CD4-positive, alpha-beta T cell treated with Interleukin-4 for 4 hours (primary cell): Measurements from ENCODE around the gene OR51E2.
"Not testable (repeated sequence)": the region's sequence is repeated elsewhere in the genome, so short reads cannot be mapped to it uniquely, and the experiment has no call there.

Experiments used
- DNase-seq: peaks from one replicate; pipeline ENCODE4 v3.0.0-alpha.2; 2020

The OR51E2 gene, protein sequence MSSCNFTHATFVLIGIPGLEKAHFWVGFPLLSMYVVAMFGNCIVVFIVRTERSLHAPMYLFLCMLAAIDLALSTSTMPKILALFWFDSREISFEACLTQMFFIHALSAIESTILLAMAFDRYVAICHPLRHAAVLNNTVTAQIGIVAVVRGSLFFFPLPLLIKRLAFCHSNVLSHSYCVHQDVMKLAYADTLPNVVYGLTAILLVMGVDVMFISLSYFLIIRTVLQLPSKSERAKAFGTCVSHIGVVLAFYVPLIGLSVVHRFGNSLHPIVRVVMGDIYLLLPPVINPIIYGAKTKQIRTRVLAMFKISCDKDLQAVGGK

DNA sequence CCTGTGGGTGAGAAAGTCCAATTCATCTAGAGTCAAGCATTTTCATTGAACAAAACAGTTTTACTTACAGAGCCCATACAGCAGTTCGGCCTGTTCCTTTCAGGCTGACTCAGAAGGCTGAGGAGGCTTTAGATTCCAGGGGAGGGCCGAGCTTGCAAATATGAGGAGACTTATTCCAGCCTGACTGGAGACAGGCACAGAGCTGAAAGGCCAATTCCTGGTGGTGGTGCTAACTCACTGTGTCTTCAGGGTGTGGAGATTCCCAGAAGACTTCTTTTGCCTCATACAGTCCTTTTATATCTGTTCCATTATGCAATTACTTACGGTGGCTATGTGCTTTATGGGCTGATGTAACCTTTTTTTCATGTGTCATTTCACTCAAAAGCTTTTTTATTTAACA lies at the start of gene OR51E2:
TSS of gene OR51E2 (minus strand) at position 269 of the 400 bp plus-strand sequence. CDS start 15,142 bp downstream, outside the sequence.
- no peak for DNase-seq

DNA sequence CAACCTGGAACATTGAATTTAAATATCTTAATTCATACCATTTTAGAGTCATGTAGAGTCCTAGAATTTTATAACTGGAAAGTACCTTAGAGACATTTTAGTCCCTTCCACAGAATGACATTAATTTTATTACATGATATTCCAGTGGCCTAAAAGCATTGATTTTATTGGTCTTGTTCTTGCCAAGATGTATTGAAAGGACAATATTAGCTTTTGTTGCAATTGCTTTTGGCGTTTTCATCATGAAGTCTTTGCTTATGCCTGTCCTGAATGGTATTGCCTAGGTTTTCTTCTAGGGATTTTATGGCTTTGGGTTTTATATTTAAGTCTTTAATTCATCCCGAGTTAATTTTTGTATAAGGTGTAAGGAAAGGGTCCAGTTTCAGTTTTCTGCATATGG lies 43.1 kb upstream of the OR51E2 start:
- no peak for DNase-seq

DNA sequence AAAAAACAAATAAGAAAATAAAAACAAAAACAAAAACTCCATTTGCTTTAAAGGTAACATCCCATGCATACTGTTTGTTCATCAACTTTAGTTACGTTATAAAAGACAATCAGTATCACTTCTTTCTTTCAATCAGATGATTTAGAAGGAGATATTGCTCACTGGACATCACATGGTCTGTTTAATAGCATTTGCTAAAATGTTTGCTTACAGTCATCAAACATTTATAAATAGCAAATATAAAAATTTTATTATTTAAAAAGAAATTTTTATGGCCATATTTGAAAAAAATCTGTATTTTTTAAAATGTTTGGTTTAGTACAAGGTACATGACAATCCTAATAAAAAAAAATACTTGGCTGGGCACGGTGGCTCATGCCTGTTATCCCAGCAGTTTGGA lies 29.5 kb upstream of the OR51E2 start:
- no peak for DNase-seq

DNA sequence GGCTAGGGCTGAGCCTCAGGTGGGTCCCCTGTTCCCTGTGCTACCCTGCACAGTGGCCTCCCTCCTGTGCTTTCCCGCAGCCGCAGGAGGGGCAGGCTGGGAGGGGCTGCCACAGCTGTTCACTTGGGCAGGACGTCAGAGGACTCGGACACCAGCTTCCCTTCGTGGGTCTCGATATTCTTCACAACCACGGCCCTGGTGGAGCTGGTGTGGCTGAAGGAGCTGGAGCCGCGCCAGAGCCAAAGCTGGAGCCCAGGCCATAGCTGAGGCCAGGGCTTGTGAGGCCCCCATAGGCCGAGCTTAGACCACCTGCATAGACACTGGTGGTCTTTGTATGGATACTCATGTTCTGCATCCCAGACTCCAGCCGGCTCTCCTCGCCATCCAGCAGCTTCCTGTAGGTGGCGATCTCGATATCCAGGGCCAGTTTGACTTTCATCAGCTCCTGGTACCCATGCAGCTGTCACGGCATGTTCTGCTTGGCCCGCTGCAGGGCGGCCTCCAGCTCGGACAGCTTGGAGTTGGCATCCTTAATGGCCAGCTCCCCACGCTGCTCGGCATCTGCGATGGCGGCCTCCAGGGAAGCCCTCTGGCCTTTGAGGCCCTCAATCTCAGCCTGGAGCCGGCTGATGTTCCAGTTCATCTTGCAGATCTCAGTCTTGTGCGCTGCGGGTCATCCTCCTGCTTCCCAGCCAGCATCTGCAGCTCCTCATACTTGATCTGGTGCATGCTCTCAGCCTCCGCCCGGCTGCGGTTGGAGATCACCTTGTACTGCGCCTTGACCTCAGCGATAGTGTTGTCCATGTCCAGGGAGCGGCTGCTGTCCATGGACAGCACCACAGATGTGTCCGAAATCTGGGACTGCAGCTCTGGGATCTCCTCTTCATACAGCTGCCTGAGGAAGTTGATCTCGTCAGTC lies 25.2 kb upstream of the OR51E2 start:
- DNase-seq: not testable (repeated sequence)

DNA sequence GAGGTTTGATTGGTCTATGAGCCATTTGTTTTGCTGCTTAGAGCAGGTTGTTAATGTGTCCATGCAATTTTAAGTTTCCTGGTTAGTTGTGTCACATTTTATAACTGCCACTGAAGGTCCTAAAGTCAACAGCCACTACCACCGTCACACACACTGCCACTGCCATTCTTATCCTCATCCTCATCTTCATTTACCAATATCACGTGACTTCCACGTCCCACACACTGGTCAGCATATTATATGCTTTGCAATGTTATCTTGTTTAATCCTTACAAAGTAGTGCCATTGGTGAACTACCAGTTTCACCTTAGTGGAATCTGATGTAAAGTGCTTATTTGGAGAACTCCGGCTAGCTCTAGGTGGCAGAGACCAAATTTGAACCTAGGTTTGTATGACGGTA lies 16.6 kb upstream of the OR51E2 start:
- DNase-seq: no peak

DNA sequence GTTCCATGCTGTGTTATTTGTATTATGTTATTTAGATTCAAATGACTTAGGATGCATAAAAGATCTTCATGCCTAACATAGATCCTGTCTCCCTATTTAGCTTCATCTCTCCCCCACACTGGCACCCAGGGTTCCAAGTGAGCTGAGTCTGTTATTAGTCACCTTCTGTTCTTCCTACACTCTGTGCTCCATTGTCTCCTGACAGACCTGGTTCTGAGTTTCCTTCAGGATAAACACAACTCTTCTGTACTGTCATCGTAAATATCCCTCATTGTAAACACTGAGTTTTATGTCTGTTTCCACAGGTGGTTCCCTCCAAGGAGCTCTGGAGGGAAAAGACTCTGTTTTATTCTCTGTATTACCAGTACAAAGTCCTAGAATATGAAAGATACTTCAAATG lies 15.6 kb upstream of the OR51E2 start:
- DNase-seq: no peak

DNA sequence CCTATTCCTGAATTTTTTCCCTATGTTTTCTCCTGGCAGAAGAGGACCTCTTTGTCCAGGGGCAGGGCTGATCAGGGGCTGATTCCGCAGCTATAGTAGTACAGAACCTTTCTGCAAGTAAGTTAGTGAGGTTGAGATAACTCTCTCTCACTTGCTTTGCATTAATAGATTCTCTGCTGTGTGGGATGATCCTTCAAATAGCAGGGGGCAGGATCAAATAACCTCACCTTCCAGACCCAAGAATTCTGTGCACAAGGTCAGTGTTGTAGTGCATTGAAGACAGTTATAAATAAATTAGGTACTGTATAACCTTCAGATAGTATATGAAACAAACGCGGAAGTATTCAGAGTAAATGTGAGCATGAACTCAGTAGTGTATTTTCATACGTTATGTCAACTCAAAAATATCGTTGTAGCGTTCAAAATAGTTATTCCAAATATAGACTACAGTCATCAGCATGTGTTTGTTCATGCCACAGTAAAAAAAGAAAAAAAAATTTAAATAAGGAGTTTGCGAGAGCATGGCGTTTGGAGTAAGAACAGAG lies 7.2 kb upstream of the OR51E2 start:
- DNase-seq: no peak

DNA sequence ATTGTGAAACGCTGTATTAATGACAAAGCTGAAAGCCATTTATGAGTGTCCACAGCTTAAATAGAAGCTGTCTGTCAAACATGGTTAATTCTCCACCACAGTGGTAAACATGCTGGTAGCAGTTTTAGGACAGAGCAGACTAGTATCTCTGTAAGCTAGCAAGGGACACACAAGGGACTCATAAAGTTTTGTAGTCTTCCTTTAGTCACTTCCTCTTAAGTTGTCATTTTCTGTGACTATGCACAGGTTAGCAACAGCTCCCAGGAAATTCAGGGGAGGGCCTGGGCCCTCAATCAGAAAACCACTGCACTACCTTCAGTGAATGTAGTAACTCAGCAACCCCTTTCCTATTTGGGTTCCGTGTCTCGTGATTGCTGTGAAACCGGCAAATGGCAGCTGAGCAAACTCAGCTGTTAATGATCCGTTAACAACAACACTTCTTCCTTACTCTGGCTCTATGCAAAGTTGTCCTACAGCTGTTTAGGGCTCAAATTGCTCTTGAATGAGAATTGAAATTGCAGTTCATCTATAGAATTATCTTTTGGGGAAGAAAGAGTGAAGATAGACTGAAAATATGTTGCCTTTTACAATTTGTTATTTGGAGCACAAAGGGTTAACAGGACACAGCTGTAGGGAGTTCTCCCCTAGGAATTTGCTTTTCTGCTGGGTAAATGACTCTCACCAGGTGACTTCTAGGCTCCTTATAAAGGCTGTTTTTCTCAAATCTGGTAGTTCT lies 6.6 kb upstream of the OR51E2 start, which contains the start of gene MMP26:
TSS of gene MMP26 (plus strand) at position 731 of the 736 bp plus-strand sequence.
- DNase-seq: no peak

DNA sequence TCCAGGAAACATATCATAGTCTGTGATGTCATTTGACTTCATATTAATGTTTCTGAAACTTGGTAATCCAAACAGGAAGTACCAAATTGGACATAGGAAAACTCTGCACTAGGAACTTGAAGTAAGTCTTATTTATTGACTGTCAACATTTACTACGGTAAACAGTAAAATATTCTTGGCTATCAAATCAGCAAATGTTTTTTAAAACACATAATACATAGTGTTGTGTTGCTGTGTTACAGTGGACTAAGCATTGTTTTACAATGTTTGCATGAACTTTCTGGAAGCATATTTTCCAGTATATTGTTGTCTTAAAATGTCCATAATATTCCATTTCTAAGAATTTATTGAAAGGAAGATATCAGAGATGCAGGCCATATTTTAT lies 2.8 kb upstream of the OR51E2 start:
- no peak for DNase-seq

DNA sequence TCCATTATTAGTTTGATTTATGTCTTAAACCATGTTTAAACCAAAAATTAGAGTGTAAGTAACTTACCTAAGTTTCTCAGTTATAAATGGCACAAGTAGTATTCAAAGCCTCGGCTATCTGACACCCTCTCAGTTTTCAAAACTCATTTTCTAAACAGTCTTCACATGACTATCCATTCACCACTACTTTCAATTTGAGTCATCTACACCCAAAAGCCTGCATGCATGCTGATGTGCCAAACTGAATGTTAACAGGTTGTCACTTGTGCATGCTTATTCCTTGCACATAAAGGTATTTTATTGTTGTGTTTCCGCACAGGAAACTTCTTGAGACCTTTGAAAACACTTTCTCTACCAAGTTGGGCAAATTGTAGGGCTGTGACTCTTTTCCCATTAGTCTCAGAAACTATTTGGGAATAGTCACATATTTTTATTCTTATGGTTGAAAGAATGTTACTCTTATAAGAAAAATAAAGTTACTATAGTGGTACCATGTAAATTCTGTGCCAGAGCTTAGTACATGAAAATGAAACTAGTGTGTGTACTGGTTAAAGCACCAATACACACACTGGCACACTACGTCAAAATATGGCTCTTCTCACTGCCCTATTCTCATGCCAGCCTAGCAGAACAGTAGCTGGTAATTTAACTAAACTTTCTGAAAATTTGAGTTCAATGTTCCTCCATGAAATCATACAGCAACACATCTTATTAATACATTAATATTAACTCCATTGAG lies 2.2 kb upstream of the OR51E2 start:
- no peak for DNase-seq

DNA sequence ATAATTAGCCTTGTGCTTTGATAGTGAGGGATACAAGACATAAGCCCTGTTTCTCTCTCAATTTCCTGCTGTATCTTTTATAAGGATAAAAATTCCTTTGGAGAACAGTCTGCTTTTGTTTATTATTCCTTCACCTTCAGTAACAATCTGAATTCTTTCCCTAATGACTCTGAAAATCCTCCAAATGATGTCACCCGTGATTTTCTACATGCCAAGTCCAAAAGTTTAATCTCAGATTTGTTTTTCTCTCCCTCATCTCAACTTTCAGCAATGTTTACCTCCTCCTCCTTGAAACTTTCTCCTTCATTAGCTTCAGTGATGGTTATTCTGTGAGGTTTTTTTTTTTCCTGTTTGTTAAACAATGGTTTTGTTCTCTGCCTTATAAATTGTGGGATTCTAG lies 2.2 kb downstream of the OR51E2 start:
- DNase-seq: no peak

DNA sequence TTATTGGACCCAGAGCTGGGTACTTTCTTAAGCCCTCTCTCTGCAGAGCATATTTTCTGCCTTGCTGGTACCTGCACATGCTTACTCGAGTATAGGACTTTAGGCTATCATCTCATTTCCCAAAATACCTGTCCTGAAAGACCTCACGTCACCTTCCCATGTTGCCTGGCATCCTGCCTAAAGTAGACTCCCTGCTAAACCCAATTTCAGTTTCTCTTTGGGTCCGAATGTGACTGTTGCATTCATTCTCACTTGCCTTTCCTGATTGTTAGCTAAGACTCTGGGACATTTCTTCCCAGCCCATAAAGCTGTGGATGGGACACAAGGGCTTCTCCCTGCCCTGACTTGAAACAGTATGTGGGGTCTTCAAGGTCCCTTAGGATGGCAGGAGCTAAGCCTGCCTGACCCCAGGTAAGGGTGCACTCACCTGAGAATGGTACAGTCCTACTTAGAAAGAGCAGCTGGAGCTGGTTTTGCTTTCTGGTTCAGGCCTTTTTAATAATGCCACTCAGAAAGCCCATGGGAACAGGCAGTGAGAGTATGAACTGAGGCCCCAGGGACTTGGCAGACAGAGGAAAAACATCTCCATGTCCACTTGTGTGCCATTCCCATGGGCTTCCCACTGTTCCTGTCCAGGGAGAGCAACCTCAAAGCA lies 12.9 kb downstream of the OR51E2 start:
- no peak for DNase-seq

DNA sequence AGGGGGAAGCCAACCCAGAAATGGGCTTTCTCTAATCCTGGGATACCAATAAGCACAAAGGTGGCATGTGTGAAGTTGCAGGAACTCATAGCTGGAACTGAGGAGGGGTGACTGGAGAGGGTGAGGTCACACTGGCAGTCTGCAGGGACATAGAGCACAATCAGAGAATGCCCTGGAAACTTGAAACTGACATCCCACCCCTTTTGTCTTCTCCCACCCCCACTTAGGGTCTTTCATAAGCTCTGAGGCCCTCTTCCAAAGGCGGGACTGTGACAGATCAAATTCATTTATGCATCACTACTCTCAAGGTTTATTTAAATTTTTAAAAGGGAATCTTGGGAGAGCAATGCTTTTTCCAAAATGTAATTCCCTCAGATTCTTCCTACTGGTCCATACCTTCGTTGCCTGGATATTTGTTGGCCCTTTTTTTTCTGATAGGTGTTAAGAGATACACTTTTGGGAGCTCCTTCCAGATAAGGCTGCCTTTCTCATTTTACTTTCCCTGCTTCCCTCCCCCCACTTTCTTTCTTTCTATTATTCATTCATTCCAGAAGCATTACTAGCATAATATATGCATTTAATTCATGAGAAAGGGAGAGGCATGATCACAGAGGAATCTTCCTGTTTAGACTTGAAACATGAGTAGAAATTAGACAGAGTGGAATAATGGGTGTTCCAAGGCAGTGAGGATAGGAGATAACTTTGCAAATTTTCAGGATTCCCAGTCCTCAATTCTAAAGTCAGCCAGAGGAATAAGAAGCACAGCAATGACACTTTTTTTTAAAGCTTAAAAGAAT lies 14.8 kb downstream of the OR51E2 start:
- DNase-seq: no peak

DNA sequence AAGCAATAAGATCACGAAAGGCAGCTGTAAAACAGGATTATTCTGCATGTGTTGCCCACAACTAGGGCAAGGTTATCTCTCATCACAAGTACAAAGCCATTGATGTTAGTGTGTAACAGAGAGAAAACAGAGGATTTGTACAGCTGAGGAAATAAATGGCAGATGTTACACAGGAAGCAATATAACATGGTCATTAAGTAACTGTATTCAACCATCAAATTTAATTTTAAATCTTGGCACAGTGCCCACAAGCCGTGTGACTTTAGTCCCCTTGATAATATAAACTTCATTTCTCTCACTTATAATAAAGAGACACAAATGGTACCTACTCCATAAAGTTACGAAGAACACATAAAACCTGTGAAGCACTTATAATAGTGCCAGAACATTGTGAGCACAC lies 17.3 kb downstream of the OR51E2 start:
- no peak for DNase-seq

DNA sequence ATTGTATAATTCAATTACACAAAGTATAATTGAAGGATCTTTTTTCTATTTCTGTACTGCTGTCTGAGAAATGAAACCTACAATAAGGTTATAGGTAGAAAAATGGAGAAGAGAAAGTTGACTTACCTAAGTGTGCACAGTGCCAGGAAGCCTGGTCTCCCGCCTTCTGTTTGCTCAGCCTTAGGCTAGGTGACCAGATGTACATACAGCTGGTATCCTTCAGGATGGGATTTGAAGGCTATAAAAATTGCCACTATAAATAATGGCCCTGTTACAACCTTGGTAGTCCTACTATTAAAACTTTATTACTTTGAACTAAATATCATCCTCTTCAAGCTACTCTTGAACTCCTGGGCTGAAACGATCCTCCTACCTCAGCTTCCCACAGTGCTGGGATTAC lies 19.7 kb downstream of the OR51E2 start:
- DNase-seq: no peak

DNA sequence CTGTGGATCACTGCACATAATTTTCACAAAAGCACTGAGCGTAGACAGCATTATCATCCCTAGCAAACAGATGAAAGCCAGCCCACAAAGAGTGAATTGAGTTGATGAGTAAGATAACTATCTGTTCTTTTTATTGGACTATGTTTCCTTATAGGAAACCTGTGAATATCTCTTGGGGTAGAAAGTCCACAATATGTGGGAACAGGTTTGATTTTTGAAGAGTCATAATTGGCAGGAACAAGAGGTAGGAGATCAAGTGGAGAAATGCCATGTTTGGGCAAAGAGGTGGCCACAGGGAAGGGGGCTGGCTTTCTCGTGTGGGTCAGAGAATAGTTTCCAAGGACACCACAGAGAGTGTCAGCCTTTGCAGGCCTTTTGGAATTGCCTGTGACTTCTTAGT lies 23.9 kb downstream of the OR51E2 start:
- no peak for DNase-seq

DNA sequence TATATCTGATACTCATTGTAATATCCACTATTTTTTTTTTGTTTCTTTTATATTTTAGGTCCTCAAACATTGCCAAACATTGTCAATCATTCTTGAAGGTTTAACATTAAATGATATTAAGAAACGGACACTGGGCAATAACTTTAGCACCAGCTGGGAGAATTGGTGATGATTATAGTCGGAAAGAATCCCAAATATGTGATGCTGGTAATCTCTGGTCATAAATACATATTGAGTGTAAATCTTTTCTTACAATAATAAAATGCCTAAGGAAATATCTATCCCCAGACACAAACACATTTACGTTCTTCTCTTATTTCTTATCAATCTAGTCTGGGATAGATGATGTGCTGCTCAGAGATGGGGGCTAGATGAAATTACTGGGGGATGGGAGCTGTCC lies 25.2 kb downstream of the OR51E2 start:
- no peak for DNase-seq

DNA sequence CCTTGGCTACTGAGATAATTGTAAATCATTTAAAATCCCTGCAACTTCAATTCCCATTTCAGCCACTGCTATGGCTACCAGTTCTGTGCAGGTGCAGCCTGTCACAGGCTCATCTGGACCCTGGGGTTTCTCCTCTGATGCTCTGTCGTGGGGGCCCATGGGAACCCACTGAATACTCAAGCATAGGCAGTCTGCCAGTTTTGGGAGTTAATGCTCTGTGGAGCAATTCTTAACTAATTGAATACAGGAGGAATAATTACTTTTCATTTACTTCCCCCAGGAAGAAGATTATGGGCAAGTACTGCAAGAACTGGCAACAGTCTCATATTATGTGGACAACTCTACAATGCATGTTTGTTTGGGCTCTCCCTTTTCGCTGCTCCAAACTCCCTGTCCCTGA lies 25.9 kb downstream of the OR51E2 start:
- no peak for DNase-seq

DNA sequence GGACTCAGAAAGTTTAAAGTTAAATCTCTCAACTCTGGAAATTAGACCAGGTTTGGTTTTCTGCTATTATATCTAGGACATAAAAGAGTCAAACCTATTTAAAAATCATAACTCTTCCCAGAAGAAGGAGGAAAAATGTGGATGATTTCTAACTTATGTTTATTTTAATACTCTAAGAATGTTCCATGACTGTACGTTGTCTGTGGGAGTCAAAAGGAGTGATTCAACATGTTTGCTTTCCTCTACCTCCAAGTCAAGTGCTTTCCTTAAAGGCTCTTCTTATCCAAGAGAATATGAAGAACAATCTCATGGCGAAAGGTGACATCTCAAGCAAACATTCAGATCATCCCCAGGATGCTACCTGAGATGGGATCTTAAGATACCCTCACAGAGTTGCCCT lies 32.2 kb downstream of the OR51E2 start:
- no peak for DNase-seq

DNA sequence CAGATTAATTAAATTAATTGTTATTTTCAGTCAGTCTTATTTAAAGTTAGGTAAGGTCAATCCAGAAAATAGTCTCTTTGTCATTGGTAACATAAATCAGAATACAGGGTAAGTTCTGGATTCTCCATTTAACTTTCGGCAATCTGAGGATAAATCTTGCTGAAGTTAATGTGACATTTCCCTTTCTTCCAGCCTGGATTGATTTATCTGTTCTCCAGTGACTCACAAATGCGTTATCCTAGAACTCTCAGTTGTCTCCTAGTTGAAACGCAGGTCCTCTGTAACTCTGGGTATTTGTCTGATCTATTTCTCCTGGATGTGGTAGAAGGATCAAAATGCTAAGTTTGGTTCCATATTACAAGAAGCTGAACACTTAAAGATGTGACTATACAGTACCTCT lies 32.9 kb downstream of the OR51E2 start:
- no peak for DNase-seq

DNA sequence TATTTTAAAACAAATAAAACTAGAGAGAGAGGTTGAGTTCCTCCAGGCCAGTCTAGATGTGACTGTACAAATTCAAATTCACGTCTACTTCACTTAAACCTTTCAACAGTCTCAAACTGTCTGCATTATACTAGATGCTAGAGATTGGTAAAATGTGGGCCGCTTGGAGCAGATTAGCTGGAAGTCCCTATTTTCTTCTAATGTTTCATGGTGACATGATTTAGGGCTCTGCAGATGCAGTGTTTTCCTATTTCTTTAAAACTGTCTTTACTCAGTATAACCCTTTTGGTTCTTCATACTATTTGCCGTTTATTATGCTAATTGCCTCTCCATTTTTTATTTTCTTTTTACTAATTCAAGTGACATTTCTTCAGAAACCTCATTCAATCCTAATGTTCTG lies 33.5 kb downstream of the OR51E2 start:
- no peak for DNase-seq
